ENCODE measurements around the gene DFFB.

Gene DFFB

DNA sequence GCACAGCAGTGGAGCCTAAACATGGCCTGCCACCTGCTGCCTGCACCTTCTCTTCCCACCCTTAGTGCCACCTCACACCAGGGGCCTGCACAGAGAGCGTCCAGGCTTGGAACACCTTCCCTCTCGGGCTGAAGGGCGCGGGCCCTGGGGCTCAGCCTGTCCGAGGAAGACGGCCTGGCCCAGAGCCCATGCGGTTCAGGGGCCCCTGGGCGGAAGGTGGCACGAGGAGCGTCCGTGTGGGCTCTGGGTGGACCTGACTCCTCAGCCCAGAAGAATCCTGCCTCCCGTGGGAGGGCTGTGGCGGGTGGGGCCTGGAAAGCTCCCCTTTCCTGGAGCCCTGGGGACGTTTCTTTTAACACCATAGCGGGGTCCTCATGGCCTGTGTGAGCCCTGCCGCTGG, 19.4 kb downstream of the DFFB start:
- H3K27me3 ChIP-seq (ENCODE audit: insufficient read depth, poor library complexity, severe bottlenecking): no peaks in the 10 kb centered on the region
- H3K4me3 ChIP-seq (replicated peaks; ENCODE audit: insufficient read depth, low read length): no peak overlapping the region
- H3K27ac ChIP-seq (replicated peaks): no peak overlapping the region
- TF ChIP-seq, protein P1, sequence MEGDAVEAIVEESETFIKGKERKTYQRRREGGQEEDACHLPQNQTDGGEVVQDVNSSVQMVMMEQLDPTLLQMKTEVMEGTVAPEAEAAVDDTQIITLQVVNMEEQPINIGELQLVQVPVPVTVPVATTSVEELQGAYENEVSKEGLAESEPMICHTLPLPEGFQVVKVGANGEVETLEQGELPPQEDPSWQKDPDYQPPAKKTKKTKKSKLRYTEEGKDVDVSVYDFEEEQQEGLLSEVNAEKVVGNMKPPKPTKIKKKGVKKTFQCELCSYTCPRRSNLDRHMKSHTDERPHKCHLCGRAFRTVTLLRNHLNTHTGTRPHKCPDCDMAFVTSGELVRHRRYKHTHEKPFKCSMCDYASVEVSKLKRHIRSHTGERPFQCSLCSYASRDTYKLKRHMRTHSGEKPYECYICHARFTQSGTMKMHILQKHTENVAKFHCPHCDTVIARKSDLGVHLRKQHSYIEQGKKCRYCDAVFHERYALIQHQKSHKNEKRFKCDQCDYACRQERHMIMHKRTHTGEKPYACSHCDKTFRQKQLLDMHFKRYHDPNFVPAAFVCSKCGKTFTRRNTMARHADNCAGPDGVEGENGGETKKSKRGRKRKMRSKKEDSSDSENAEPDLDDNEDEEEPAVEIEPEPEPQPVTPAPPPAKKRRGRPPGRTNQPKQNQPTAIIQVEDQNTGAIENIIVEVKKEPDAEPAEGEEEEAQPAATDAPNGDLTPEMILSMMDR (IDR thresholded peaks at IDR 0.05; ENCODE audit: insufficient read depth, low read length): no peak
- TF ChIP-seq POLR2AphosphoS5 (IDR thresholded peaks at IDR 0.05; ENCODE audit: low read depth) (no peak), SPI1 (IDR thresholded peaks at IDR 0.05; ENCODE audit: borderline replicate concordance, low read depth) (no peak), GABPA (IDR thresholded peaks at IDR 0.05; ENCODE audit: low read depth) (no peak)
- TF ChIP-seq, protein P2, sequence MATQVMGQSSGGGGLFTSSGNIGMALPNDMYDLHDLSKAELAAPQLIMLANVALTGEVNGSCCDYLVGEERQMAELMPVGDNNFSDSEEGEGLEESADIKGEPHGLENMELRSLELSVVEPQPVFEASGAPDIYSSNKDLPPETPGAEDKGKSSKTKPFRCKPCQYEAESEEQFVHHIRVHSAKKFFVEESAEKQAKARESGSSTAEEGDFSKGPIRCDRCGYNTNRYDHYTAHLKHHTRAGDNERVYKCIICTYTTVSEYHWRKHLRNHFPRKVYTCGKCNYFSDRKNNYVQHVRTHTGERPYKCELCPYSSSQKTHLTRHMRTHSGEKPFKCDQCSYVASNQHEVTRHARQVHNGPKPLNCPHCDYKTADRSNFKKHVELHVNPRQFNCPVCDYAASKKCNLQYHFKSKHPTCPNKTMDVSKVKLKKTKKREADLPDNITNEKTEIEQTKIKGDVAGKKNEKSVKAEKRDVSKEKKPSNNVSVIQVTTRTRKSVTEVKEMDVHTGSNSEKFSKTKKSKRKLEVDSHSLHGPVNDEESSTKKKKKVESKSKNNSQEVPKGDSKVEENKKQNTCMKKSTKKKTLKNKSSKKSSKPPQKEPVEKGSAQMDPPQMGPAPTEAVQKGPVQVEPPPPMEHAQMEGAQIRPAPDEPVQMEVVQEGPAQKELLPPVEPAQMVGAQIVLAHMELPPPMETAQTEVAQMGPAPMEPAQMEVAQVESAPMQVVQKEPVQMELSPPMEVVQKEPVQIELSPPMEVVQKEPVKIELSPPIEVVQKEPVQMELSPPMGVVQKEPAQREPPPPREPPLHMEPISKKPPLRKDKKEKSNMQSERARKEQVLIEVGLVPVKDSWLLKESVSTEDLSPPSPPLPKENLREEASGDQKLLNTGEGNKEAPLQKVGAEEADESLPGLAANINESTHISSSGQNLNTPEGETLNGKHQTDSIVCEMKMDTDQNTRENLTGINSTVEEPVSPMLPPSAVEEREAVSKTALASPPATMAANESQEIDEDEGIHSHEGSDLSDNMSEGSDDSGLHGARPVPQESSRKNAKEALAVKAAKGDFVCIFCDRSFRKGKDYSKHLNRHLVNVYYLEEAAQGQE (IDR thresholded peaks at IDR 0.05; ENCODE audit: insufficient replicate concordance, low read depth): no peak
- DNase-seq (ENCODE audit: low read depth in 1 of 2, low spot score in 1 of 2): no peak

DNA sequence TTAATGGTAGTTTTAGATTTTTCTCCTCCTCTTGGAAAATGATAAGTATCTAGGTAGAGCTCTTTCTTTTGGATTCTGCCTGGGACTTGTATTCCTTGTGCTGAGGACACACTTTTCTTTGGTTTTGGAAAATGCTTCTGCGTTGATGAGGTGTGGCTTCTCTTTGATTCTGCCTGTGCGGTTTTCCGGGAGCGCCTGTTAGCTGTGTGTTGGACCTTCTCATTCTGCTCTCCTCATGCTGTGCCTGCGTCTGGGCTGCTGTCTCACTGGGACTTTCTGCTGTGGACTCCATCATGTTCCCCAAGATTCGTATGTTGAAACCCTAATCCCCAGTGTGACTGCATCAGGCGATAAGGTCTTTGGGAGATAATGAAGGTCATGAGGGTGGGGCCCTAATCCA, 21.8 kb downstream of the DFFB start:
- DNase-seq (ENCODE audit: low read depth in 1 of 2, low spot score in 1 of 2): no peak
- no peak overlapping the region for H3K27ac ChIP-seq (replicated peaks)
- H3K27me3 ChIP-seq (ENCODE audit: insufficient read depth, poor library complexity, severe bottlenecking): no peaks in the 10 kb centered on the region
- no peak for TF ChIP-seq GABPA (IDR thresholded peaks at IDR 0.05; ENCODE audit: low read depth)
- no peak for TF ChIP-seq POLR2AphosphoS5 (IDR thresholded peaks at IDR 0.05; ENCODE audit: low read depth)
- TF ChIP-seq, protein P1 (IDR thresholded peaks at IDR 0.05; ENCODE audit: insufficient read depth, low read length): no peak
- no peak for TF ChIP-seq SPI1 (IDR thresholded peaks at IDR 0.05; ENCODE audit: borderline replicate concordance, low read depth)
- TF ChIP-seq, protein P2 (IDR thresholded peaks at IDR 0.05; ENCODE audit: insufficient replicate concordance, low read depth): no peak
- H3K4me3 ChIP-seq (replicated peaks; ENCODE audit: insufficient read depth, low read length): no peak overlapping the region

DNA sequence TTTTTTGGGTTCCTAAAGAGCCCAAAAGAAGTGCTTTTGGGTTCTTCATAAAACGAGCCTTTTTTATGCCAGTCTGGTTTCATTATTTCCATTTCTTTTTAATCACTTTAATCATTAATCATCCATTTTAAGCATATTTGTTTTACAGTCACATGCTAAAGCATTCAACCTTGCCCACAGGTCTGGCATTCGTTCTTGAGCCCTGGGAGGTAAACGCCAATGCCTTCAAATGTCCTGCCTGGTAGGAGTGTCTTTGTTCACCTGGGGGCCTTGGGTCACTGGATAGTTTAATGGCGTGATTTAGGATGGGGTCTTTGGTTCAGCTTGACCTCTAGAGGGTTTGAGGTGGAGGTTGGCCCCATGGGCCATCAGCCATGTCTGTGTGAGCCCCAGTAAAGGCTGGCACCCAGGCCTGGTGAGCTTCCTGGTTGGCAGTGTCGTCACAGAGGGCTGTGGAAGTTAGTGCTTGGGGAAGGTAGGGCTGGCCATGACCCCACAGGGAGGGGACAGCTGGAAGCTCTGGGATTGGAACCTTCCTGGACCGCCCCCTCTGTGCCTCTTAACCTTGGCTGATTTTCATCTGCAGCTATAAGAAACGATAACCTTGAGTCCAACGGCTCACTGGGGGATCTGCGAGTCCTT, 22.6 kb downstream of the DFFB start:
- no peaks in the 10 kb centered on the region for H3K27me3 ChIP-seq (ENCODE audit: insufficient read depth, poor library complexity, severe bottlenecking)
- H3K27ac ChIP-seq (replicated peaks): no peak overlapping the region
- TF ChIP-seq POLR2AphosphoS5 (IDR thresholded peaks at IDR 0.05; ENCODE audit: low read depth) (no peak), SPI1 (IDR thresholded peaks at IDR 0.05; ENCODE audit: borderline replicate concordance, low read depth) (no peak), GABPA (IDR thresholded peaks at IDR 0.05; ENCODE audit: low read depth) (no peak)
- TF ChIP-seq, protein P2 (IDR thresholded peaks at IDR 0.05; ENCODE audit: insufficient replicate concordance, low read depth): no peak
- TF ChIP-seq, protein P1 (IDR thresholded peaks at IDR 0.05; ENCODE audit: insufficient read depth, low read length): no peak
- no peak overlapping the region for H3K4me3 ChIP-seq (replicated peaks; ENCODE audit: insufficient read depth, low read length)
- DNase-seq (ENCODE audit: low read depth in 1 of 2, low spot score in 1 of 2): no peak
